ENCODE data around the gene ZDHHC22.

The ZDHHC22 gene

GRCh38 chr14:77088645-77089044, 52.9 kb downstream of the ZDHHC22 start (continued):
- TF ChIP-seq, protein P1, sequence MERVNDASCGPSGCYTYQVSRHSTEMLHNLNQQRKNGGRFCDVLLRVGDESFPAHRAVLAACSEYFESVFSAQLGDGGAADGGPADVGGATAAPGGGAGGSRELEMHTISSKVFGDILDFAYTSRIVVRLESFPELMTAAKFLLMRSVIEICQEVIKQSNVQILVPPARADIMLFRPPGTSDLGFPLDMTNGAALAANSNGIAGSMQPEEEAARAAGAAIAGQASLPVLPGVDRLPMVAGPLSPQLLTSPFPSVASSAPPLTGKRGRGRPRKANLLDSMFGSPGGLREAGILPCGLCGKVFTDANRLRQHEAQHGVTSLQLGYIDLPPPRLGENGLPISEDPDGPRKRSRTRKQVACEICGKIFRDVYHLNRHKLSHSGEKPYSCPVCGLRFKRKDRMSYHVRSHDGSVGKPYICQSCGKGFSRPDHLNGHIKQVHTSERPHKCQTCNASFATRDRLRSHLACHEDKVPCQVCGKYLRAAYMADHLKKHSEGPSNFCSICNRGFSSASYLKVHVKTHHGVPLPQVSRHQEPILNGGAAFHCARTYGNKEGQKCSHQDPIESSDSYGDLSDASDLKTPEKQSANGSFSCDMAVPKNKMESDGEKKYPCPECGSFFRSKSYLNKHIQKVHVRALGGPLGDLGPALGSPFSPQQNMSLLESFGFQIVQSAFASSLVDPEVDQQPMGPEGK (CRISPR knock-in tag; IDR thresholded peaks at IDR 0.05; ENCODE audit: borderline replicate concordance) = no peak
- no peak for TF ChIP-seq ARNTL (CRISPR knock-in tag; IDR thresholded peaks at IDR 0.05; ENCODE audit: borderline replicate concordance, low read depth)
- no peak for TF ChIP-seq OSR1 (CRISPR knock-in tag; IDR thresholded peaks at IDR 0.05)
- no peak for TF ChIP-seq CREB5 (CRISPR knock-in tag; IDR thresholded peaks at IDR 0.05; ENCODE audit: low read depth)
- no peak for TF ChIP-seq TOX (CRISPR knock-in tag; IDR thresholded peaks at IDR 0.05; ENCODE audit: borderline replicate concordance)
- no peak for TF ChIP-seq ZNF8 (CRISPR knock-in tag; IDR thresholded peaks at IDR 0.05)
- TF ChIP-seq GLIS3 (CRISPR knock-in tag; IDR thresholded peaks at IDR 0.05) = no peak
- TF ChIP-seq SNAI2 (CRISPR knock-in tag; IDR thresholded peaks at IDR 0.05) = no peak
- no peak for TF ChIP-seq PPARA (CRISPR knock-in tag; IDR thresholded peaks at IDR 0.05; ENCODE audit: borderline replicate concordance)

- no peak for TF ChIP-seq CSDC2 (CRISPR knock-in tag; IDR thresholded peaks at IDR 0.05)
- TF ChIP-seq GLIS3 (CRISPR knock-in tag; IDR thresholded peaks at IDR 0.05) = no peak
- TF ChIP-seq ISL1 (CRISPR knock-in tag; IDR thresholded peaks at IDR 0.05) = no peak
- TF ChIP-seq, protein P2, sequence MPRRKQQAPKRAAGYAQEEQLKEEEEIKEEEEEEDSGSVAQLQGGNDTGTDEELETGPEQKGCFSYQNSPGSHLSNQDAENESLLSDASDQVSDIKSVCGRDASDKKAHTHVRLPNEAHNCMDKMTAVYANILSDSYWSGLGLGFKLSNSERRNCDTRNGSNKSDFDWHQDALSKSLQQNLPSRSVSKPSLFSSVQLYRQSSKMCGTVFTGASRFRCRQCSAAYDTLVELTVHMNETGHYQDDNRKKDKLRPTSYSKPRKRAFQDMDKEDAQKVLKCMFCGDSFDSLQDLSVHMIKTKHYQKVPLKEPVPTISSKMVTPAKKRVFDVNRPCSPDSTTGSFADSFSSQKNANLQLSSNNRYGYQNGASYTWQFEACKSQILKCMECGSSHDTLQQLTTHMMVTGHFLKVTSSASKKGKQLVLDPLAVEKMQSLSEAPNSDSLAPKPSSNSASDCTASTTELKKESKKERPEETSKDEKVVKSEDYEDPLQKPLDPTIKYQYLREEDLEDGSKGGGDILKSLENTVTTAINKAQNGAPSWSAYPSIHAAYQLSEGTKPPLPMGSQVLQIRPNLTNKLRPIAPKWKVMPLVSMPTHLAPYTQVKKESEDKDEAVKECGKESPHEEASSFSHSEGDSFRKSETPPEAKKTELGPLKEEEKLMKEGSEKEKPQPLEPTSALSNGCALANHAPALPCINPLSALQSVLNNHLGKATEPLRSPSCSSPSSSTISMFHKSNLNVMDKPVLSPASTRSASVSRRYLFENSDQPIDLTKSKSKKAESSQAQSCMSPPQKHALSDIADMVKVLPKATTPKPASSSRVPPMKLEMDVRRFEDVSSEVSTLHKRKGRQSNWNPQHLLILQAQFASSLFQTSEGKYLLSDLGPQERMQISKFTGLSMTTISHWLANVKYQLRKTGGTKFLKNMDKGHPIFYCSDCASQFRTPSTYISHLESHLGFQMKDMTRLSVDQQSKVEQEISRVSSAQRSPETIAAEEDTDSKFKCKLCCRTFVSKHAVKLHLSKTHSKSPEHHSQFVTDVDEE (CRISPR knock-in tag; IDR thresholded peaks at IDR 0.05) = no peak
- TF ChIP-seq CREB5 (CRISPR knock-in tag; IDR thresholded peaks at IDR 0.05; ENCODE audit: low read depth) = no peak
- no peak for TF ChIP-seq TCF4 (CRISPR knock-in tag; IDR thresholded peaks at IDR 0.05; ENCODE audit: borderline replicate concordance)
- no peak for ATAC-seq
Observed at GRCh38 chr14:77088219-77088618, 53.4 kb downstream of the ZDHHC22 start.

DNA sequence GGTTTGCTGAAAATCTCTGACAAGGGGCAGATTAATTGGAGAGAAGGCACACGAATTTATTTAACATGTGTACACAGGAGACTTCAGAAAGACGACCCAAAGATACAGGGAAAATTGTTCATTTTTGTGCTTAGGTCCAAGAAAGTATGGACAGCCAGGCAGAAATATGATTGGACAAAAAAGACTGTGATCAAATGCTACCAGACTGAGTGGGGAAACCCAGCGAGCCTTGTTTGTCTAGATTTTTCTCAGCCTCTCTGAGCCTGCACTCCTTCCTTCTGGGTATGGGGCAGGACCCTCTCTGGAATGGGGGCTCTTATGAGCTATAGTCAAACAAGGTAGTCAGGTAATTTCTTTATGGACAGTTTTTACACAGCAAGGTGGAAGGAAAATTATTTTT, 54.0 kb downstream of the ZDHHC22 start:
- ATAC-seq = no peak
- TF ChIP-seq SNAI2 (CRISPR knock-in tag; IDR thresholded peaks at IDR 0.05) (no peak), ISL1 (CRISPR knock-in tag; IDR thresholded peaks at IDR 0.05) (no peak), ZFP30 (CRISPR knock-in tag; IDR thresholded peaks at IDR 0.05) (no peak), CSRNP3 (CRISPR knock-in tag; IDR thresholded peaks at IDR 0.05) (no peak), ZNF70 (CRISPR knock-in tag; IDR thresholded peaks at IDR 0.05) (no peak), ARNTL (CRISPR knock-in tag; IDR thresholded peaks at IDR 0.05; ENCODE audit: borderline replicate concordance, low read depth) (no peak), TCF4 (CRISPR knock-in tag; IDR thresholded peaks at IDR 0.05; ENCODE audit: borderline replicate concordance) (no peak), ZC3H10 (CRISPR knock-in tag; IDR thresholded peaks at IDR 0.05) (no peak), TOX (CRISPR knock-in tag; IDR thresholded peaks at IDR 0.05; ENCODE audit: borderline replicate concordance) (no peak)
- TF ChIP-seq, protein P3, sequence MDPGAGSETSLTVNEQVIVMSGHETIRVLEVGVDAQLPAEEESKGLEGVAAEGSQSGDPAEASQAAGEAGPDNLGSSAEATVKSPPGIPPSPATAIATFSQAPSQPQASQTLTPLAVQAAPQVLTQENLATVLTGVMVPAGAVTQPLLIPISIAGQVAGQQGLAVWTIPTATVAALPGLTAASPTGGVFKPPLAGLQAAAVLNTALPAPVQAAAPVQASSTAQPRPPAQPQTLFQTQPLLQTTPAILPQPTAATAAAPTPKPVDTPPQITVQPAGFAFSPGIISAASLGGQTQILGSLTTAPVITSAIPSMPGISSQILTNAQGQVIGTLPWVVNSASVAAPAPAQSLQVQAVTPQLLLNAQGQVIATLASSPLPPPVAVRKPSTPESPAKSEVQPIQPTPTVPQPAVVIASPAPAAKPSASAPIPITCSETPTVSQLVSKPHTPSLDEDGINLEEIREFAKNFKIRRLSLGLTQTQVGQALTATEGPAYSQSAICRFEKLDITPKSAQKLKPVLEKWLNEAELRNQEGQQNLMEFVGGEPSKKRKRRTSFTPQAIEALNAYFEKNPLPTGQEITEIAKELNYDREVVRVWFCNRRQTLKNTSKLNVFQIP (CRISPR knock-in tag; IDR thresholded peaks at IDR 0.05; ENCODE audit: borderline replicate concordance, low read depth) = no peak
